NCI-H345 treated with DMSO at 0.1 percent for 48 hours (cell line): ENCODE measurements around the gene ALG14.
"Not testable (repeated sequence)": the region's sequence is repeated elsewhere in the genome, so short reads cannot be mapped to it uniquely, and the experiment has no call there.

Source experiments
- DNase-seq: peaks from one replicate; lab custom pipeline; 2025; ENCODE audit not compliant: unreplicated experiment; lab: John Stamatoyannopoulos, UW

ALG14 gene, protein sequence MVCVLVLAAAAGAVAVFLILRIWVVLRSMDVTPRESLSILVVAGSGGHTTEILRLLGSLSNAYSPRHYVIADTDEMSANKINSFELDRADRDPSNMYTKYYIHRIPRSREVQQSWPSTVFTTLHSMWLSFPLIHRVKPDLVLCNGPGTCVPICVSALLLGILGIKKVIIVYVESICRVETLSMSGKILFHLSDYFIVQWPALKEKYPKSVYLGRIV

DNA sequence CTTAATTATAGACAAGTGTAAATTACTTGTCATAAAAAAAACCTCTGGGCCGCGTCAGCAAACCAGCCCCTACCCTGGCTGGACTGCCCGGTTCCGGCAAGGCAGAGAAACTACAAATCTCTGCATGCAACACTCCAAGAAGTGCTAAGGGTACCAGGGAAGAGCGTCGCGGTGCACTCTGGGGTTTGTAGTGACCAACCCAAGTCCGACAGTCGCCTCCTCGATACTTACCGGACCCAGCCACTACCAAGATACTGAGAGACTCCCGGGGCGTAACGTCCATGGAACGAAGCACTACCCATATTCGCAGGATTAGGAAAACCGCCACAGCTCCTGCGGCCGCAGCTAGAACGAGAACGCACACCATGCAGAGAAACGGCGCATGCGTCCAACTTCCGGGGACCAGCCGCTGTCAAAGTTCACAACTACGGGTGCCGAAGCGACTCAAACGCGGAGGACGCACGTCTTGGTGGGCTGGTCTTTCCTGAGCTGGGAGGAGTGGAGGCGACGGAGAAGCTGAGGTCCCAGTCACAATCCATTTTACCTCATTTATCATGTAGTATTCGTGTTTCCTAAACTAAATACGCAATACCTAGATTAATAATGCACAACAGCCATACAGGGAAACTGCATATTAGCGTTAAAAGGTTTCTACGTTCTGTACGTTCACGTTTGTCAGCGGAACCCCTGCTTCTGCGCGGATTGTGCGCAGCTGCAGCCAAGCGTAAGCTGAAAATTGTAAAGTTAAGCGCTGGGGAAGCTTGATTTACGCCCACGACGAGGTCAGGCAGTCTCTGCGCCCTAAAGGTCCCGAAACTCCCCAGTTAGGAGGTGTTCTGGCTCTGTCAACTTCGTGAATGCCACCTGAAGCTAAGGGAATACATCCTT, at the start of gene ALG14:
Gene ALG14 (minus strand): TSS at position 420 of the 888 bp plus-strand sequence. CDS start 53 bp downstream, at position 367.
- DNase-seq, result peak; percentile 93

DNA sequence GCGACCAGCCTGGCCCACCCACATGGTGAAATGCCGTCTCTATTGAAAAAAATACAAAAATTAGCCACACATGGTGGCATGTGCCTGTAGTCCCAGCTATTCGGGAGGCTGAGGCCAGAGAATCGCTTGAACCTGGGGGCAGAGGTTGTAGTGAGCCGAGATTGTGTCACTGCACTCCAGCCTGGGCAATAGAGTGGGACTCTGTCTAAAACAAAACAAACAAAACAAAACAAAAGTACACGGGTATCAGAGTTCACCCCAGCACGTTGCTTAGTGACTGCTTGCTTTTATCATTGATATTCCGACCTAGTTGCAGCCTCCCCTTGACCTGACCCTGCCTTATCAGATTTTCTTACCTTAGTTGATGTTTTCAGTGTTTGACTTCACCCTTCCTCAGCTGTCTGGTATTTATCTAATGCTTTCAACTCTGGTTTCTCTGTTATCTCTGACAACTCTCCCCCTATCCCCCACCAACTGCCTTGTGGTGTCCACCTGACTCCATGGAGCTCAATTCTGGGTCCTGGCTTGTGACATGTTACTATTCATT, 49.5 kb upstream of the ALG14 start:
- DNase-seq, result no peak

DNA sequence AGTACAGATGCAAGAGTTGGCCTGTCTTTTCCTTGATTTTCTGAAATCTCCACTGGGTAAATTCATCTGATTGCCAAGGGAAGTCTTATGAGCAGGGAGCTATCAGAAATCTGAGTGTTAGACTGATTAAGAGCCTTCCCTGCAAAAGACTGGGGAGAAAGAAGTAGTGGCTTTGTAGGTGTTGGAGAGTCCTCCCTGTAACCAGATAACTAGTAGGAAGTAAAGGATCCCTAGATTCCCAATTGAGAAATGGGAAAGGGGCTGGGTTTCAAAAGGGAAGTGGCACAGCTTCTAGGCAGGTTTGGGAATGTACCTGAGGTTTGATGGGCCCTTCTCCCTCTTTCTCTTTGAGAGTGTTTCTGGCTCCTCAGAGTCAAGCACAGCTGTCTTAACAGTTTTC, 46.5 kb upstream of the ALG14 start:
- DNase-seq, result no peak

DNA sequence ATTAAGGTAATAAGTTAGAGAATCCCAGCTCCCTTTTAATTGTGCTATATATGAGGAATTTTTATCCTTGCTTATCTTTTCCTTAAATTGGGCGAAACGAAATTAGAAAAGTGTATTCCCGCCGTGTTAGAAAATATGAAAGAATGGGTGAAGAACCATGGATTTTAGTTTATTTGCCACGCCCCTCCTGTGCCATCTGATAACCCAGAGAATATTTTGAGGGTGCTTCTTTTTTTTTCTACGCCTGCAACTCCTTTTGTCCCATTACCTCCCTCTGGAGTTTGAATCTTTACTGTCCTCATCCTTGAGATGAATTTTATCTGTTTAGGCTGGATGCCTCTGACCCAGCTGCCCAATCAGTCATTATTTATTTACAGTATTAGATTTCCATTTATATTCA, 46.0 kb upstream of the ALG14 start:
- DNase-seq, result no peak

DNA sequence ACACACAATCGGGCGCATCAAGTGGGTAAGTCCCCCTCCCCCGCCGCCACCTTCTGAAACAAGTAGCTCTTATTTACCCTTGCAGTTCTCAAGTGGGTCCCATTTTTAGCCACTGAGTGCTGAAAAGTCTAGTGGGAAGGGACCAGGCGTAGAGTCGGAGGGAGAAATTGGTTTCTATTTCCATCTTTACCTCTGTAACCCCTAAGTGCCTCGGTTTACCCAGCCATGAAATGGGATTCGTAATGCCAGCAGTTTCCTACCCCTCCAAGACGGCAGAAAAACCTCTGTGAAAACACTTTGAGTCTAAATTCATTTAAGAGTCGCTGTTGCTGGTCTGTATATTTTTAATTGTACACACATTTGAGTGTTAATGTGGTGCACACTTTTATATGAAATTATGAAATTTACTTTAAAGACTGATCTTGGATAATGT, 45.3 kb upstream of the ALG14 start:
- DNase-seq, result no peak

DNA sequence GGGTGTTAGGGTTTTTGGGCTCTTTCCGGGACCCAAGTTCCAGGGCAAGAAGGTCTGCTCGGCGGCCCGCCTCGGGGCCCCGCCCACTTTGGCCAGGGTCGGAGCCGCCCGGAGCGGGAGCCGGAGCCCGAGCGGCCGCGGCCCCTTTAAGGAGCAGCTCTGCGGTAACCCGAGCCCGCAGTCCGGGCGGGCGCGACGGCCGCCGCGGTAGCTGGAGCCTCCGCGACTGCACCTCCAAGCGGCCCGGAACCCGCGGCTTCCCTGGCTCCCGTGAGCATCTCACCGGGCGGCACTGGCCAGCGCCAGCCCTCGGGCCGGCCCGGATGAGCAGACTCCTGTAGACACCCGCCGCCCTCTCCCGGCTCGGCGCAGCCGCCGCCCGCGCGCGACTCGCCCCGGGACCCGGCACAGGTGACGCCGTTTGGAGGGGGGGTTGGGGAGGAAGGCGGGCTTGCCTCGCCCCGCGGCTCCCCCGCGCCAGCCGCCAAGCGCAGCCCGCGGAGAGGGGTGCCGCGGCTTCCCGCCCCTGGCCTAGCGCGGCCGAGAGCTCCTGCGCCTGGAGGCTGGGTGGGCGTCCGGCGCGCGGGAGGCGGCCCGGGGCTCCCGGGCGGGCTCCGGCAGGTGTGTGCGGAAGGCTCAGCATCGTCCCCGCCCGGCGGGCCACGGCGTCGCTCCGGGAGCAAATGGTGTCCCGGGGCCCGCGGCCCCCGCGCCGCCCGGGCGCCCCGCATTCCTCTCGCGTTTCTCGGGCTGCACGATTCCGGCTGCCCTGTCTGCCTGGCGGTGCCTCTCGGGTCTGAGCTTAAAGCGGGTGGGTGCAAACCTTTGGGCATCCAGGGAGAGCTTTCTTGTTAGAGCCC, 44.7 kb upstream of the ALG14 start, which contains the start of gene TLCD4:
Gene TLCD4 (plus strand): TSS at position 149 of the 860 bp plus-strand sequence. CDS start 26,547 bp downstream, outside the sequence.
- DNase-seq, result peak; percentile 65

DNA sequence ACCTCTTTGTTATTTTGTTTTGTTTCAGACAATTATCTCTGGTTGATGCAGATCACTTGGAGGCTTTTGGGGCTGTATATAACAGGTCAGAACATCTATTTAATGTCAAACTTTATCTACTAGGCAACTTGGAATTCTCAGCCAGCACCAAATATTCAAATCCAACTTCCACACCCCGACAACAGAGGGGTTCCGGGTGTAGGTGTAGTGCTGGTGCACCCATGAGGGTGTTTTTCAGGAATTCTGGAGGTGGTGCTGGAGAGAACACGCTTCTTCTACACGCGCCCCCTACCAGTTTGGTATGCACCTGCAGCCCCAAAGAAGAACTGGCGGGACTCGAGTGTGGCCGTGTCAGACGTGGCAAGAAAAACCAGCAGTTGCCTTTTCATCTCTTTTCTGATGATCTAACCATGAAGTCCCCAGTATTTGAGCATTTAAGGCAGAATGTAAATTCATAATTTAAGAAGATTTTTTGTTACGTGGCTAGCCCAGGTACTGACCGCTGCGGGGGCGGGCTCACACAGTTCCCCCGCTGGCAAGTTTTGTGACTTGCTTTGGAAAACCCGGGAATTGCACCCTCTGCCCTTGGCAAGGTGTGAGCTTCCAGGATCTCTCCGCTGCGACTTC, 43.9 kb upstream of the ALG14 start:
- DNase-seq, result peak; percentile 90

DNA sequence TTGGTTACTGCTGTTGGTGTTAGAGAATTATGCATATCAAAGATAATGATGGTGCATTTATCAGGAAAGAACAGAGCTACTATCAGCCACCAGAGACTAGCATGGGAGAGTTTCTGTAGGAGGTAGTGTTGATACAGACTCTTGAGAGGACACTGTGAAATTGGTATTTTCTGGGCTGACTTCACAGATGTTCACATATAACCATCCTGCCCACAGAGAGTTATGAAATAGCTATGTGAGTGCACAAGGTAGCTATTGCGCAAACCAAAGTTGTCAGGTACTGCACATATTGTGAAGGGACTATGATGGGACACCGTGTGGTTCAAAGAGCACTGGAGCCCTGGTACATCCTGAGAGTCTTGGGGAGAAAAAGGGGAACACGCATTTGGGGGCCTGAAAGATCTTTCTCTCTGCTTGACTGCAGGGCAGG, 43.0 kb upstream of the ALG14 start:
- no peak for DNase-seq

DNA sequence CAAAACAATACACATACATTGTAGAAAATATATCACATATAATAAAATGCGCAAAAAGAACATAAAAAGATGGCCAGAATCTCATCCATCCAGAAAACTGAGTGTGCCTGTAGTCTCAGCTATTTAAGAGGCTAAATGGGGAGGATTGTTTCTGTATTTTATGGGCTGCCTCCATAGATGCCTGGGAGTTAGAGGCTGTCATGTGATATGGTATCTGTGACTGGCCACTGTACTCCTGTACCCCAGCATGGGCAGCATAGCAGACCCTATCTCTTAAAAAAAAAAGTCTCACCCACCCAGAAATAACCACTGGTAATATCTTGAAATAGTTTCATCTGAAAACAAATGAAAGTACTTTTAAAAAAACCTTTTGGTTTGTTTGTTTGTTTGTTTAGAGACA, 40.9 kb upstream of the ALG14 start:
- DNase-seq, result no peak

DNA sequence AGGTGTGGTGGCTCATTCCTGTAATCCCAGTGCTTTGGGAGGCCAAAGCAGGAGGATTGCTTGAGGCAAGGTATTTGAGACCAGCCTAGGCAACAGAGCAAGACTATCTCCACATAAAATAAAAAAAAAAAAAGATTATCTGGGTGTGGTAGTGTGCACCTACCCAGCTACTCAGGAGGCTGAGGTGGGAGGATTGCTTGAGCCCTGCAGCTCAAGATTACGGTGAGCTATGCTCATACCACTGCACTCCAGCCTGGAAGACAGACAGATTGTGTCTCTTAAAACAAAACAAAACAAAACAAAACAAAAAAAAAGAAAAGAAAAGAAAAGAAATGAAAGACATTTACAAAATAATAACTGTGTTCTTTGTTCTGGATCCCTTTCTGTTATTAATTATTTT, 38.3 kb upstream of the ALG14 start:
- no peak for DNase-seq

DNA sequence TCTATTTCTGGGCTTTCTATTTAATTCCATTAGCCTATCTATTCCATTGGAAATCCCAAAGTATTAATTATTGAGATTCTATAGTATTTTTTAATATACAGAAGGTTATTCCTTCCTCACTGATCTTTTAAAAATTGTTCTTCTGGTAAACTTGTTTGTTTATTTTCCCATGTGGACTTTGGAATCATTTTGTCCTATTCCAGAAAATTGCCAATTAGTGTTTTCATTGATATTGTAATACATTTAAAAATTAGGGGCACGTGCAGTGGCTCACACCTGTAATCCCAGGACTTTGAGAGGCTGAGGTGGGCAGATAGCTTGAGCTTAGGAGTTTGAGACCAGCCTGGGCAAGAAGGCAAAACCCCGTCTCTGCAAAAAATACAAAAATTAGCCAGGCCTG, 36.0 kb upstream of the ALG14 start:
- DNase-seq, result no peak

DNA sequence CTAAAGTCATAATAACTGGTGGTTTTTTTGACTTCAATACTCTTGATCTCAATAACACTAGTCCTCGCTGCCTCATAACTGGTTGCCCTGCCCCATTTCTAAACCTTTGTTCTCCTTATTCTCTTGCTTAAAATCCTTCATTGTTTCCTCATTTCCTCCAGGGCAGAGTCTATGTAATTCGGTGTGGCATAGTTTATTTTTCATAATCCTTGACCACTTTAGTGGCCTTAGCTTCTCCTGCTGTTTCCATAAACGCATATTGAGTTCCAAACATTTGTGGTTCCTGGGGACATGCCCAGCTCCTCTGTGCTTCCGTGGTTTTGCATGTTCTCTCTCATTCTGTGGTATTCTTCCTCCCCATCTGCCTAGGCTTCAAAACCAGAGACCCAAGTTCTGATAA, 25.4 kb upstream of the ALG14 start:
- no peak for DNase-seq

DNA sequence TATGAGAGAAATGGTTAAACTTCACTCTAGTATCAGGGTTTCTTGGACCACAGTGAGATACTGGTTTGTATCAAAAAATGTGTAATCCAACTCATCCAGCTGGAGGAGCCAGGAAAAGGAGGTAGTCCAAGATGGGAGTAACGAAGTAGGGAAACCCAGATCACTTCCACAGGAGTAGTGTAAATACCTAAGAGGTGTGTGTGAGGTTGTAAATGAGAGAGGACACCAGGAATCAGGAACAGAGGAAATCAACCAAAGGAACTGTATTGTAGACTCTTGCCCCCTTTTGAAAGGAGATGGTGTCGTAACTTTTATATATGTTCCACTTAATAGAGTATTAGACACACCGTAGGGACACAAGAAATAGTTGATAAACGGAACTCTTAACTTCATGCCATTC, 24.7 kb upstream of the ALG14 start:
- no peak for DNase-seq

DNA sequence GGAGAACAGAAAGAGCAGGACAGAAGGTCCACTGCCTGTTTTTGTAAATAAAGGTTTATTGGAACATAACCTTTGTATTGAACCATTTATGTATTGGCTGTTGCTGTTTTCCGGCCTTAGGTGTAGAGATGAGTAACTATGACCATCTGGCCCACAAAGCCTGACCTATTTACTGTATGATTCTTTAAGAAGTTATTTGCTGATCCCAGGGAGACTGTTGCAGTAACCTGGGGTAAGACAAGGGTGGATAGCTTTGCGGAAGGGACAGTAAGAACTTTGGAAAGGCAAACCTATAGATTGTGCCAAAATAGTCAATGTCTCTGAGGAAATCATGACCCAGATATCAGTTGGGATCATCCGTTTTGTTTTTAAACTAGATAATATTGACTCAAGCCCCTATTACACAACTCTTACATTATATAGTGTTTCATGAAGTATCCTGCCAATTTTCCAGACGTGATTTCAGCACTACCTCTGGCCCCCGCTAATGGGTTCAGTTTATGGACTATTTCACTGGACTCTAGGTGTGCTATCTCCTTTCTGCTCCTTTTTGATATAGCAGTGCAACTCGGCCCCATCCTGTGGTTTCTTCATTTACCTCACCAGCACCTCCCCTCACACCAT, 23.6 kb upstream of the ALG14 start:
- no peak for DNase-seq

DNA sequence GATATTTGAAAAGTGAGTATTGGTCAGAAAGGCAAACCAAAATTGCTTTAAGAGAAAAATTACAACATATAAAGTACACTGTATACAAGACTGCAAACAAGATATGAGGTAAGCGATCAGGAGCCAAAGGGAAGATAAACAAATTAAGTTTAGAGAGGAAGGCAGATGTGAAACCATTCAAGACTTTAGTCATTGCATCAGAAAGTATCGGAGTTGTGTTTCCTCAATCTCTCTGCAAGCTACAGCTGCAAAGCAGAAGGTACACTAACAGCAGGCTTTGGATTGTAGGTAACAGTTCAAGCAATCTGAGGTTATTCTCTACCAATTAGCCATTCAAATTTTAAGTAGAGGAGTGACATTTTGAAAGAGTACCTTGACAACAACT, 23.1 kb upstream of the ALG14 start:
- no peak for DNase-seq

DNA sequence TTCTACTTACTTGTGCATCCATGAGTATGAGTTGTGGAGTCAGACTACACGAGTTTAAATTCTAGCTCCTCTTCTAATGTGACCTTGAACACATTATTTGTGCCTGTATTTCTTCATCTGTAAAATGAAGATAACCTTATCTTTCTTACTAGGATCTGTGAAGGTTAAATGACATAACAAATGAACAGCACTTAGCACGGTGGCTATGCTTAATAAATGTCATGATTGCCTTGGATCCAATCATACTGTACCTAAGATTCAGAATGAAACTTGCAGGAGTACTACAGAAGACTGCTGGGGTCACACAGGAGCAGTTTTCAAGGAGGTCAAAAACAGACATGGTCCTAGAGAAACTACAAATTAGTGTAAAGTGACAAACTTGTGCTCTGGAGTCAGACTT, 22.2 kb upstream of the ALG14 start:
- DNase-seq, result no peak

DNA sequence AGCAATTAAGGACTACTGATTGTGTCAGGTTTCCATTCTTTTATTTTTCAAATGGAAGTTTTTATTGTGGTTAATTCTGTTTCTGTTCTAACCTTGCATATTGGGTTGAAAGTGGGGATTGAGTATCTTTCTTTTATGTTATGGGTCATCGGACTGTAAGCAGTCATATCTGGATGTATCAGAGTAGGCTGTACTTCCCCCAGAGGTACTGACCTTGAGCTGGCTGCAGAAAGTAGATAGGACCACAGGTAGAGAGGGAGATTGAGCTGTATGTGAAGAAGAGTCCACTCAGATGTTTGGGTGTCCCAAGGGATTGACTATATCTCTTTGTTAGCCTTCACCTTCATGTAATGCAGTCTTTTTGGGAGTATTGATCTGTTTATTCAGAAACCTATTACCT, 20.5 kb upstream of the ALG14 start:
- DNase-seq, result no peak

DNA sequence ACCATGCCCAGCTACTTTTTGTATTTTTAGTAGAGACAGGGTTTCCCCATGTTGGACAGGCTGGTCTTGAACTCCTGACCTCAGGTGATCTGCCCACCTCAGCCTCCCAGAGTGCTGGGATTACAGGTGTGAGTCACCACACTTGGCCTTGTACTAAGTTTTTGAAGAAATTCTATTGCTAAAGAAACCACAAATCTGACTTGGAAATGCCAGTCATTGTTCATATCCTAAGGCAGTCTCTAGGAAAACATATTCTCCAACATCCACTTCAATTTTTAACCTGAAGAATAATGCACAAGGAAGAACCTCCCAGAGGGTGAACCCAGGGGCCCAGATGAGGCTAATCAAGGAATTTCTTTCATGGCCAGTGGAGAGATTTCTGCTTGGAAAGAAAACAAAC, 20.1 kb upstream of the ALG14 start:
- not testable (repeated sequence) for DNase-seq

DNA sequence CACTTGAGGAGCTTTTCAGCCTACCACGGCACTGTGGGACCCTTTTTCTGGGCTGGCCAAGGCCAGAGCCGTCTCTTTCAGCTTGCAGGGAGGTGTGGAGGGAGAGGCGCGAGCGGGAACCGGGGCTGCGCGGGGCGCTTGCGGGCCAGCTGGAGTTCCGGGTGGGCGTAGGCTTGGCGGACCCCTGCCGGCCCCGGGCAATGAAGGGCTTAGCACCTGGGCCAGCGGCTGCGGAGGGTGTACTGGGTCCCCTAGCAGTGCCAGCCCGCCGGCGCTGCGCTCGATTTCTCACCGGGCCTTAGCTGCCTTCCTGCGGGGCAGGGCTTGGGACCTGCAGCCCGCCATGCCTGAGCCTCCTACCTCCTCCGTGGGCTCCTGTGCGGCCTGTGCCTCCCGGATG, 18.5 kb upstream of the ALG14 start:
- DNase-seq, result not testable (repeated sequence)

DNA sequence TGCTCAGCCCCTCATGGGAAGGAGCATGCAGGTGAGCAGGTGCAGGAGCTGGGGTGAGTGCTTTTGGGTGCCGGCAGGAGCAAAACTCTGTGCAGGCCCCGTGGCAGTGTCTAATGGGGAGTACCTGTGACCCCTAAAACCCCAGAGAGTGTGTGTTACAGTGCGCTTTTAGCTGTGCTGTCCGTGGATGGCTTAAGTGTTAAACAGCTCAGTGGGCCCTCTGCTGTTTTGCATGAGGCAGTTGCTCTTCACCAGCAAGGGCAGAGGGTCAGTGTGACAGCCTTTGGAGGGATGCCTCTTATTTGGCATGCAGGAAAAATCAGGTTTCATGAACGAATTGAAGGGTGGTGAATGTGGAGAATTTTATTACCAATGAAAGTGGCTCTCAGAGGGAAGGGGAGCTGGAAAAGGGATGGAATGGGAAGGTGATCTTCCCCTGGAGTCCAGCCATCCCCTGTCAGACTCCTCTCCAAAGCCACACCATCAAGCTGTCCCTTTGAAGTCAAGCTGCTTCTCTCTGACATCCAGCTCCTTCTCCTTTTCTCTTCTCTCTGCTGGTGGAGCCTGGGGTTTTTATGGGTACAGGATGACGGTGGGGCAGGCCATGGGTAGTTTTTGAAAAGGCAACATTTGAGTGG, 17.0 kb upstream of the ALG14 start:
- DNase-seq, result no peak
